H1 (cell line): ENCODE measurements around the gene TMEM176B. TPM values are rescaled to one million over a fixed set of nuclear protein-coding genes. Genes with fewer than 3 reads are reported as not detected.

Experiments used
- CTCF ChIA-PET: fragments of 300-600 bp; sonication (Branson Sonifier 250); formaldehyde crosslinking; loops from one replicate; lab custom pipeline; 2021; ENCODE audit not compliant: partially characterized antibody; lab: Charles Lee
- POLR2A ChIA-PET: fragments of 300-600 bp; sonication (Branson Sonifier 250); formaldehyde crosslinking; loops from one replicate; lab custom pipeline; 2021; ENCODE audit warnings: inconsistent platforms; ENCODE audit not compliant: partially characterized antibody; lab: Charles Lee
- DNase-seq, 2 experiments: peaks; one replicate each; pipeline versions ENCODE4 v3.0.0 to v3.0.0-alpha.2; 2010 to 2022; ENCODE audit warnings: low spot score in 2 of 2, low read depth in 1 of 2, mixed read lengths in 1 of 2
- FAIRE-seq: peaks from 2 replicates; lab custom pipeline; 2011; peaks lifted over from hg19 to GRCh38; lab: Jason Lieb, UNC
- H2AFZ ChIP-seq: 2 replicates; pipeline ENCODE4 v1.8.1; 2012; ENCODE audit warnings: low read length, inconsistent platforms
- H2AK5ac ChIP-seq: 2 replicates; pipeline ENCODE4 v1.6.1; 2013; ENCODE audit warnings: low read depth, low read length
- H2BK120ac ChIP-seq: replicated peaks from 2 replicates; pipeline ENCODE3; 2013; ENCODE audit warnings: low read depth, low read length, inconsistent platforms
- H2BK12ac ChIP-seq: 2 replicates; pipeline ENCODE4 v1.6.1; 2013; ENCODE audit warnings: low read depth, low read length
- H2BK15ac ChIP-seq: 2 replicates; pipeline ENCODE4 v1.6.1; 2013; ENCODE audit warnings: low read length
- H2BK20ac ChIP-seq: 2 replicates; pipeline ENCODE4 v1.6.1; 2013; ENCODE audit warnings: low read length
- H2BK5ac ChIP-seq: 2 replicates; pipeline ENCODE4 v1.6.1; 2013; ENCODE audit warnings: low read depth, low read length
- H3K14ac ChIP-seq: 2 replicates; pipeline ENCODE4 v1.6.1; 2013; ENCODE audit warnings: inconsistent platforms; ENCODE audit not compliant: insufficient read length
- H3K18ac ChIP-seq: 2 replicates; pipeline ENCODE4 v1.6.1; 2013; ENCODE audit warnings: low read length; ENCODE audit errors: extremely low read depth
- H3K23ac ChIP-seq: 2 replicates; pipeline ENCODE4 v1.6.1; 2013; ENCODE audit warnings: inconsistent platforms; ENCODE audit not compliant: insufficient read length
- H3K23me2 ChIP-seq: 2 replicates; pipeline ENCODE4 v1.6.1; 2013; ENCODE audit warnings: low read depth, low read length
- H3K27ac ChIP-seq: 2 replicates; pipeline ENCODE4 v1.6.1; 2011; ENCODE audit warnings: low read depth, low read length, inconsistent platforms
- H3K27me3 ChIP-seq, 4 experiments: replicated peaks in 1 of 4; 1 replicate in 1 of 4; 2 replicates in 3 of 4; pipeline versions ENCODE4 v1.6.1 to v1.8.1; 2011 to 2013; ENCODE audit warnings: low read length in 3 of 4, mild to moderate bottlenecking in 3 of 4, inconsistent platforms in 2 of 4, mixed read lengths in 2 of 4, moderate library complexity in 1 of 4; ENCODE audit not compliant: control insufficient read depth in 3 of 4, insufficient read depth in 3 of 4; ENCODE audit errors: extremely low read depth in 1 of 4
- H3K36me3 ChIP-seq, 4 experiments: 2 replicates each; pipeline versions ENCODE4 v1.6.1 to v1.8.1; 2011 to 2013; ENCODE audit warnings: mild to moderate bottlenecking in 4 of 4, low read length in 3 of 4, moderate library complexity in 2 of 4, control low read depth in 1 of 4, inconsistent platforms in 1 of 4; ENCODE audit not compliant: insufficient read depth in 4 of 4, control insufficient read depth in 2 of 4
- H3K4ac ChIP-seq: replicated peaks from 2 replicates; pipeline ENCODE3; 2013; ENCODE audit warnings: low read length, low read depth, mixed read lengths, inconsistent platforms; ENCODE audit not compliant: insufficient read length
- H3K4me1 ChIP-seq, 4 experiments: replicated peaks in 1 of 4; 1 replicate in 1 of 4; 2 replicates in 3 of 4; pipeline versions ENCODE4 v1.6.1 to v1.8.1; 2011 to 2013; ENCODE audit warnings: low read length in 3 of 4, inconsistent platforms in 2 of 4, mixed read lengths in 1 of 4; ENCODE audit not compliant: insufficient read depth in 4 of 4, control insufficient read depth in 3 of 4
- H3K4me2 ChIP-seq, 2 experiments: 2 replicates each; pipeline versions ENCODE4 v1.6.1 to v1.8.1; 2011 to 2013; ENCODE audit warnings: low read depth in 2 of 2, low read length in 2 of 2, control low read depth in 1 of 2, inconsistent platforms in 1 of 2, mild to moderate bottlenecking in 1 of 2; ENCODE audit not compliant: insufficient read depth in 1 of 2
- H3K4me3 ChIP-seq, 4 experiments: fragments of 200-600, 300-600 bp in 1 of 4; sonication (generic), shearing (Covaris generic), sonication (Bioruptor Twin) in 1 of 4; 2 replicates each; pipeline versions ENCODE4 v1.5.1 to v1.8.1; 2011 to 2016; ENCODE audit warnings: low read length in 4 of 4, low read depth in 3 of 4, control low read depth in 2 of 4, inconsistent platforms in 2 of 4, mild to moderate bottlenecking in 2 of 4, mixed read lengths in 1 of 4, moderate library complexity in 1 of 4; ENCODE audit not compliant: insufficient read depth in 2 of 4; ENCODE audit errors: extremely low read depth in 1 of 4
- H3K56ac ChIP-seq: replicated peaks from 2 replicates; pipeline ENCODE3; 2013; ENCODE audit warnings: low read depth, mild to moderate bottlenecking, mixed read lengths, low read length, inconsistent platforms; ENCODE audit not compliant: insufficient read length
- H3K79me1 ChIP-seq: 2 replicates; pipeline ENCODE4 v1.6.1; 2013; ENCODE audit warnings: low read depth, low read length, control low read depth
- H3K79me2 ChIP-seq, 2 experiments: 2 replicates each; pipeline versions ENCODE4 v1.6.1 to v1.8.1; 2012 to 2013; ENCODE audit warnings: low read length in 2 of 2, mild to moderate bottlenecking in 2 of 2, inconsistent platforms in 1 of 2; ENCODE audit not compliant: insufficient read depth in 2 of 2, control insufficient read depth in 1 of 2
- H3K9ac ChIP-seq, 4 experiments: replicated peaks in 1 of 4; 1 replicate in 1 of 4; 2 replicates in 3 of 4; pipeline versions ENCODE4 v1.6.1 to v1.8.1; 2011 to 2013; ENCODE audit warnings: low read depth in 3 of 4, low read length in 3 of 4, control low read depth in 2 of 4, mild to moderate bottlenecking in 2 of 4, moderate library complexity in 2 of 4, inconsistent platforms in 1 of 4; ENCODE audit errors: extremely low read depth in 1 of 4
- H3K9me3 ChIP-seq, 2 experiments: 2 replicates each; pipeline versions ENCODE4 v1.6.1 to v1.8.1; 2012 to 2013; ENCODE audit warnings: mild to moderate bottlenecking in 2 of 2, moderate library complexity in 2 of 2, control low read depth in 1 of 2, inconsistent platforms in 1 of 2, low read depth in 1 of 2, low read length in 1 of 2, mixed read lengths in 1 of 2; ENCODE audit not compliant: insufficient read depth in 2 of 2
- H4K20me1 ChIP-seq, 2 experiments: replicated peaks in 1 of 2; 2 replicates each; pipeline versions ENCODE3 to v1.8.1; 2011 to 2013; ENCODE audit warnings: inconsistent platforms in 2 of 2, low read length in 2 of 2, mild to moderate bottlenecking in 1 of 2; ENCODE audit not compliant: insufficient read depth in 2 of 2, control insufficient read depth in 1 of 2
- H4K5ac ChIP-seq: 2 replicates; pipeline ENCODE4 v1.6.1; 2013; ENCODE audit warnings: low read length, low read depth, mixed read lengths, inconsistent platforms; ENCODE audit not compliant: insufficient read length
- H4K8ac ChIP-seq: 2 replicates; pipeline ENCODE4 v1.8.0; 2013; ENCODE audit warnings: mild to moderate bottlenecking, moderate library complexity, low read length, inconsistent platforms; ENCODE audit not compliant: insufficient read depth; ENCODE audit errors: extremely low read depth
- H4K91ac ChIP-seq: replicated peaks from 2 replicates; pipeline ENCODE3; 2013; ENCODE audit warnings: low read length, mixed read lengths, inconsistent platforms; ENCODE audit not compliant: insufficient read length
- BCL11A ChIP-seq, 2 experiments: IDR thresholded peaks; one replicate each; pipeline ENCODE4 v1.6.1; 2011; ENCODE audit warnings: low read depth in 2 of 2, low read length in 2 of 2, mild to moderate bottlenecking in 2 of 2
- BRCA1 ChIP-seq: IDR thresholded peaks from 2 replicates; pipeline ENCODE4 v1.6.1; 2012; ENCODE audit warnings: low read depth, low read length, improper control_type of control experiment
- EGR1 ChIP-seq: IDR thresholded peaks from 2 replicates; pipeline ENCODE4 v1.6.1; 2011; ENCODE audit warnings: low read depth, low read length, borderline replicate concordance
- EZH2 ChIP-seq: fragments of 200-600 bp; sonication (generic); IDR thresholded peaks from 2 replicates; pipeline ENCODE4 v1.7.1; 2012; ENCODE audit warnings: low read depth, mild to moderate bottlenecking, moderate library complexity, low read length, inconsistent platforms; ENCODE audit not compliant: severe bottlenecking
- JUN ChIP-seq: IDR thresholded peaks from 2 replicates; pipeline ENCODE4 v1.6.1; 2011; ENCODE audit warnings: low read depth, mild to moderate bottlenecking, improper control_type of control experiment, low read length
- JUND ChIP-seq: IDR thresholded peaks from 2 replicates; pipeline ENCODE4 v1.6.1; 2011; ENCODE audit warnings: mild to moderate bottlenecking, improper control_type of control experiment, low read length
- MAFK ChIP-seq: IDR thresholded peaks from 2 replicates; pipeline ENCODE4 v1.6.1; 2012; ENCODE audit warnings: low read depth, mild to moderate bottlenecking, improper control_type of control experiment, low read length
- NANOG ChIP-seq: IDR thresholded peaks from 2 replicates; pipeline ENCODE4 v1.6.1; 2011; ENCODE audit warnings: low read length, low read depth, mild to moderate bottlenecking, inconsistent platforms; ENCODE audit not compliant: insufficient read depth, poor library complexity, severe bottlenecking
- RFX5 ChIP-seq: IDR thresholded peaks from 2 replicates; pipeline ENCODE4 v1.6.1; 2011; ENCODE audit warnings: low read depth, low read length, improper control_type of control experiment, borderline replicate concordance
- RXRA ChIP-seq: IDR thresholded peaks from 2 replicates; pipeline ENCODE4 v1.6.1; 2011; ENCODE audit warnings: low read depth, mild to moderate bottlenecking, low read length, moderate library complexity; ENCODE audit not compliant: insufficient read depth
- SP1 ChIP-seq: IDR thresholded peaks from 2 replicates; pipeline ENCODE4 v1.6.1; 2011; ENCODE audit warnings: low read depth, low read length
- TAF7 ChIP-seq: optimal IDR thresholded peaks from 2 replicates; pipeline ENCODE3; 2011; ENCODE audit warnings: low read depth, mild to moderate bottlenecking, inconsistent platforms, low read length, moderate library complexity, borderline replicate concordance
- ZNF274 ChIP-seq: IDR thresholded peaks from 2 replicates; pipeline ENCODE4 v1.7.0; 2012; ENCODE audit warnings: low read length, borderline replicate concordance; ENCODE audit errors: extremely low read depth
- WGBS, 2 experiments: shearing (Covaris generic) in 1 of 2; methylation state at CpG; one replicate each; pipeline versions ENCODE4 v1.1.6 to v1.1.7; 2013 to 2015; ENCODE audit warnings: low lambda C conversion rate in 2 of 2, mixed read lengths in 2 of 2, inconsistent platforms in 1 of 2, low coverage in 1 of 2, missing lambda C conversion rate in 1 of 2; ENCODE audit not compliant: insufficient replicate concordance in 2 of 2, insufficient coverage in 1 of 2, insufficient read length in 1 of 2; ENCODE audit errors: extremely low coverage in 1 of 2, missing lambda C conversion rate in 1 of 2; 5-methylcytosine and 5-hydroxymethylcytosine counted together
- polyA plus RNA-seq, 7 experiments: library from polyadenylated mRNA; depleted of rRNA in 3 of 7; stranded (reverse) in 5 of 7; unstranded in 2 of 7; fragments of >200 nt in 5 of 7; fragments of 200-250 nt in 2 of 7; gene quantifications; 1 replicate in 5 of 7; 2 replicates in 1 of 7; 4 replicates in 1 of 7; pipeline versions ENCODE4 v1.2.1 to v1.2.3, GENCODE V29; 2011 to 2013; ENCODE audit warnings: missing spikeins in 2 of 7, mixed read lengths in 2 of 7
- total RNA-seq: library from RNA; stranded (reverse); fragmentation: NEBNext Ultra II Directional; extraction: Animal tissue kit (Norgen Biotek cat#: 25700); gene quantifications from 2 replicates; pipeline ENCODE4 v1.2.1, GENCODE V29; 2021

The TMEM176B gene
- total and polyA plus RNA-seq, 2 of the 8 experiments (the other 6 are each of a cell fraction or from before 2014, with no cell fraction given) = 1.2 to 2.1 TPM

DNA sequence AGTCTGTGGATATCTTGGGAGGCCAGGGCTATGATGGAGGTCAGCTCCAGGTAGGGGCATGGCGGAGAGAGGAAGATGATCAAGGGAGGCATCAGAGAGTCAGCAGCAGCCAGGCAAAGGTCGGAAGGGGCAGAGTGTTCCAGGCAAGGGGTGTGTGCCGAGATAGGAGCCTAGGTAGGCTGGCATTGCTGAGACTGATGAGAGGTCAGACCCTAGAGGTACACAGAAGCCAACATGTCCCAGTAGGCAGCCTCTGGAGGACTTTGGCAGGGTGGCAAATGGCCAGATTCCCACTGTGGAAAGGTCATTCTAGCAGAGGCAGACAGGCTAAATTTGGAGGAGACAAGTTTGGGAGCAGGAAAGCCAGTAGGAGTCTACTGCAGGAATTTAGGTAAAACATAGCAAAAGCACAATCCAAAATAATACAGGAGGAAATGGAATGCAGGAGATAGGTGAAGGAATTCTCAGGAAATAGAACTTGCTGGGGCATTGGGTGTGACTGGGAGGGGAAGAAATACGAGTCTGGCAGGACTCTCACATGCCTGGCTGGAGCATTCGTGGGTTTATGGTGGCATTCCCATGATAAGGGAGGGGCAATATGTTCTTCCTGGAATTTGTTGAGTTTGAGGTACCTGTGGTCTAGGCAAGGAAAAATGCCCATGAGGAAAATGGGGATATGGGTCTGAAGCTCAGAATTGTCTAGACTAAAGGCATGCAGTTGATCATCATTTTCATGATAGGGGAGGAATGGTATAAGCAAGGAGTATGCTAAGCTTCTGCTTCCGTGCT is 26.1 kb upstream of the TMEM176B start:
- Histone ChIP-seq H3K36me3 (no peaks in the 10 kb centered on the region), H3K4me1 (peaks cover 0 to 3% (median 0%) of the 10 kb centered on the region in 4 experiments; a peak in 2 of 7 replicates), H2AK5ac (no peak overlapping the region), H3K79me1 (no peaks in the 10 kb centered on the region; the same call in 1 of the 2 replicates), H2BK20ac (no peak overlapping the region), H3K18ac (no peak overlapping the region), H3K27ac (no peak overlapping the region), H3K4me2 (no peak overlapping the region), H3K9me3 (no peaks in the 10 kb centered on the region; a peak in 1 of 4 replicates), H3K9ac (no peak overlapping the region), H4K20me1 (no peaks in the 10 kb centered on the region), H2AFZ (no peak overlapping the region), H3K23me2 (no peaks in the 10 kb centered on the region), H2BK15ac (no peak overlapping the region), H4K8ac (no peak overlapping the region; the same call in 1 of the 2 replicates), H3K4me3 (no peak overlapping the region), H2BK12ac (no peak overlapping the region), H2BK120ac (no peak overlapping the region), H3K56ac (no peak overlapping the region), H4K5ac (no peak overlapping the region), H3K79me2 (no peaks in the 10 kb centered on the region), H3K27me3 (no peaks in the 10 kb centered on the region; a peak in 1 of 7 replicates), H4K91ac (no peak overlapping the region), H3K14ac (no peak overlapping the region), H2BK5ac (no peak overlapping the region), H3K4ac (no peak overlapping the region), H3K23ac (no peak overlapping the region)
- ChIA-PET CTCF (no interaction called here), POLR2A (no interaction called here)
- DNase-seq (no peak), FAIRE-seq (no peak)
- WGBS, 2 experiments = 88% methylated on average over 6 of the region's 6 CpGs; no CpG with 5 or more reads in 1 of the 2 experiments
- TF ChIP-seq ZNF274 = no peak
- no peak for TF ChIP-seq SP1
- no peak for TF ChIP-seq MAFK
- no peak for TF ChIP-seq EZH2
- TF ChIP-seq BRCA1 = no peak
- no peak for TF ChIP-seq JUN
- no peak for TF ChIP-seq RFX5
- TF ChIP-seq TAF7 = no peak
- no peak for TF ChIP-seq NANOG
- no peak for TF ChIP-seq BCL11A (IDR thresholded peaks at IDR 0.05; ENCODE audit: low read depth in 2 of 2, low read length in 2 of 2)
- TF ChIP-seq EGR1 = no peak
- TF ChIP-seq JUND = no peak
- no peak for TF ChIP-seq RXRA
